Right atrium auricular region (tissue), 2 donors: ENCODE measurements around the gene NKD2. TPM values are rescaled to one million over a fixed set of nuclear protein-coding genes. Genes with fewer than 3 reads are reported as not detected.
"Not testable (repeated sequence)": the region's sequence is repeated elsewhere in the genome, so short reads cannot be mapped to it uniquely, and the experiment has no call there.

Source experiments
- DNase-seq: peaks from one replicate; pipeline ENCODE4 v3.0.0-alpha.2; 2019; ENCODE audit warnings: low spot score
- H3K27ac ChIP-seq, 2 donors: fragments of 200-600 bp; sonication (generic); 1 replicate in 1 of 2; 2 replicates in 1 of 2; pipeline ENCODE4 v1.5.1; 2016 to 2019
- H3K27me3 ChIP-seq, 2 donors: fragments of 200-600 bp; sonication (generic); one replicate each; pipeline versions ENCODE4 v1.5.1 to v1.6.0; 2017 to 2019
- H3K36me3 ChIP-seq: fragments of 200-600 bp; sonication (generic); one replicate; pipeline ENCODE4 v1.5.1; 2016
- H3K4me1 ChIP-seq, 2 donors: fragments of 200-600 bp; sonication (generic); one replicate each; pipeline versions ENCODE4 v1.5.1 to v1.6.0; 2017 to 2019
- H3K4me3 ChIP-seq, 2 donors: fragments of 200-600 bp; sonication (generic); 1 replicate in 1 of 2; 2 replicates in 1 of 2; pipeline ENCODE4 v1.5.1; 2017 to 2019; ENCODE audit warnings: mild to moderate bottlenecking in 1 of 2, moderate library complexity in 1 of 2
- H3K9me3 ChIP-seq, 2 donors: fragments of 200-600 bp; sonication (generic); one replicate each; pipeline ENCODE4 v1.5.1; 2019
- total RNA-seq, 2 donors: library from RNA; depleted of rRNA; stranded (reverse); fragments of >200 nt; gene quantifications; one replicate each; pipeline ENCODE4 v1.1.0, GENCODE V29; 2016
- TF ChIP-seq, protein P1 (sequence below), 2 donors: fragments of 200-600 bp; sonication (generic); IDR thresholded peaks; one replicate each; pipeline ENCODE4 v1.5.1; 2019; ENCODE audit warnings: antibody characterized with exemption in 2 of 2

The NKD2 gene
- total RNA-seq, 2 donors from 2014 or later, result 2.4 to 2.8 TPM

DNA sequence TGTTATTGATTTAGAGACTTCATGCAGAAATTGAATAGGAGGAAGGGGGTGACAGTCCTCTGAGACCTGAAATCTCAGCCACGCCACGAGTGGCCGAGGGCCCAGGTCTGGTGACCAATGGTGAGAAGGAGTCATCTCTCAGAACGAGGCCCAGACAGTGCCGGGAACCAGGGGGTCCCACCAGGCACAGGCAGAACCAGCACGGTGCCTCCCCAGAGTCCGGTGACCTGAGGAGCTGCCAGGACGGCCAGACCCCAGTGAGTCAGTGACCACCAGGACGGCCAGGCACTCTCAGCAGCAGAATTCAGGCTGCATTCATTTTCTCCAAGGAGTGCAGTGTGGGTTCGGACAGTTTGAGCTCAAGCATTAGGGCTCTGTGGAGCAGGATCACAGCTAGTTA is 43.8 kb upstream of the NKD2 start:
- H3K4me1 ChIP-seq, result peaks cover 0 to 19% of the 10 kb centered on the region in 2 donors
- H3K36me3 ChIP-seq, result no peaks in the 10 kb centered on the region
- H3K27ac ChIP-seq, result no peak overlapping the region
- H3K4me3 ChIP-seq, result no peak overlapping the region
- no peaks in the 10 kb centered on the region for H3K9me3 ChIP-seq
- DNase-seq, result no peak
- TF ChIP-seq, protein P1, sequence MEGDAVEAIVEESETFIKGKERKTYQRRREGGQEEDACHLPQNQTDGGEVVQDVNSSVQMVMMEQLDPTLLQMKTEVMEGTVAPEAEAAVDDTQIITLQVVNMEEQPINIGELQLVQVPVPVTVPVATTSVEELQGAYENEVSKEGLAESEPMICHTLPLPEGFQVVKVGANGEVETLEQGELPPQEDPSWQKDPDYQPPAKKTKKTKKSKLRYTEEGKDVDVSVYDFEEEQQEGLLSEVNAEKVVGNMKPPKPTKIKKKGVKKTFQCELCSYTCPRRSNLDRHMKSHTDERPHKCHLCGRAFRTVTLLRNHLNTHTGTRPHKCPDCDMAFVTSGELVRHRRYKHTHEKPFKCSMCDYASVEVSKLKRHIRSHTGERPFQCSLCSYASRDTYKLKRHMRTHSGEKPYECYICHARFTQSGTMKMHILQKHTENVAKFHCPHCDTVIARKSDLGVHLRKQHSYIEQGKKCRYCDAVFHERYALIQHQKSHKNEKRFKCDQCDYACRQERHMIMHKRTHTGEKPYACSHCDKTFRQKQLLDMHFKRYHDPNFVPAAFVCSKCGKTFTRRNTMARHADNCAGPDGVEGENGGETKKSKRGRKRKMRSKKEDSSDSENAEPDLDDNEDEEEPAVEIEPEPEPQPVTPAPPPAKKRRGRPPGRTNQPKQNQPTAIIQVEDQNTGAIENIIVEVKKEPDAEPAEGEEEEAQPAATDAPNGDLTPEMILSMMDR (IDR thresholded peaks at IDR 0.05), result no peak
- H3K27me3 ChIP-seq, result no peaks in the 10 kb centered on the region

DNA sequence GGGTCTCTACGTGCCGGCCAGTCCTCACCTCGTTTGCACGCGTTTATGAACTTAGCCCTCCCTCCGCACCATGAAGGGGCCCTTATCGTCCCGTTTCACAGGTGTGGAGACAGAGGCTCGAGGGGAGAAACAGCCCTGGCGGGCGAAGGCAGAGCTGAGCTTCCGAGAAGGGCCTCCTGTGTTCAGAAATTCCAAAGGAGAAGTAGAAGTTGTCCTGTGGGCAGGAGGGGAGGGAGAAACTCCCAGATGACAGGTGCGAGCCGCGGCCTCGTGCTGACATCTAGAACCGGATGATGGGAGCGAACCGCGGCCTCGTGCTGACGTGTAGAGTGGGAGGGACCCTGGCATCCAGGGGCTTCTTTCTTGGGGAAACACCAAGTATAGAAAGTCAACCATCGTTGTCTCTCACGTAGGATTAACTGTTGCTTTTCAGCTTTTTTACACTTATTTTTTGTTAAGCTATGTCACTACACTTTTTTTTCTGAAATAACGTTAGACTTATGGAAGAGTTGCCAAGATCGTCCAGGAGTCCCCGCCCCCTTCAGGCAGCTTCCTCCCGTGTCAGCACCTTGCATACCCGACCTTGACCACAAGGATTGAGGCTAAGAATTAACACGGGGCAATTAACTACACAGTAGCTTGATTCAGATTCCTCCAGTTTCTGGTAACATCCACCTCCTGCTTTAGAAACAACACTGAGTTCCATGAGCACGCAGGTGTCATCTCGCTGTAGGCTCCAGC is 42.8 kb upstream of the NKD2 start:
- Histone ChIP-seq H3K4me3 (no peak overlapping the region), H3K27me3 (no peaks in the 10 kb centered on the region), H3K9me3 (no peaks in the 10 kb centered on the region), H3K4me1 (peaks cover 0 to 15% of the 10 kb centered on the region in 2 donors), H3K27ac (no peak overlapping the region), H3K36me3 (no peaks in the 10 kb centered on the region)
- no peak for DNase-seq
- TF ChIP-seq, protein P1 (IDR thresholded peaks at IDR 0.05), result no peak

DNA sequence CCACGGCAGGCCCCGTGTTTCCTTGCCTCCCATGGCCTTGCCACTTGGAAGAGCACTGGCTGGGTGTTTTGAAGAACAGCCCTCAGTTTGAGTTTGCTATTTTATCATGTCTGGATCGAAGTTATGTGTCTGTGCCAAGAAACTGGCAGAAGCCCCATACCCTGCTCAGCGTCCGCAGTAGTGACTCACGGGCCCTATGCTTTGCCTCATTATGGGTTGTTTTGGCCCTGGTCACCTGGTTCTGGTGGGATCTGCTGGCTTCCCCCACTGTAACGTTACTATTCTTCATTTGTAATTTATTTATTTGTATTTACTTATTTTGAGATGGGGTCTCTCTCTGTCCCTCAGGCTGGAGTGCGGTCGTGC is 42.3 kb upstream of the NKD2 start:
- Histone ChIP-seq H3K36me3 (no peaks in the 10 kb centered on the region), H3K4me3 (no peak overlapping the region), H3K9me3 (no peaks in the 10 kb centered on the region), H3K4me1 (peaks cover 0 to 9% of the 10 kb centered on the region in 2 donors), H3K27ac (no peak overlapping the region), H3K27me3 (no peaks in the 10 kb centered on the region)
- DNase-seq, result no peak
- TF ChIP-seq, protein P1 (IDR thresholded peaks at IDR 0.05), result no peak

DNA sequence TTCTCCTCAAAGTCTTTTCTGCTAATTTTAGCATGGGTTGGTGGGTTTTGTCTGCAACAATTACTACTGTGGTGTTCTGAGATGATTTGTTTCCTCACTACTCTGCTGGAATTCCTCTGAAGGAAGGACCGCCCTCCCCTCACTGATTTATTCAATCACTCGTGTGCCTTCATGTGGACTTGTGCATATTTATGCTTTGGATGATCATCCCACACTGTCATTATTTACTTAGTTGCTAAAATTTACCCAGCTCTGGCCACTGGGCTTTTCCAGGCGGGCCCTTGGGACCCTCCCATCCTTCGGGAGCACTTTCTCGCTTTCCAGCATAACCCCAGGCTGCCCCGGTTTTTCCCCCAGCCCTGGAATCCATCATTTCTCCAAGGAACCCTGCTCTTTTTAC is 41.7 kb upstream of the NKD2 start:
- H3K27ac ChIP-seq, result no peak overlapping the region
- peaks cover 0 to 9% of the 10 kb centered on the region in 2 donors for H3K4me1 ChIP-seq
- no peaks in the 10 kb centered on the region for H3K36me3 ChIP-seq
- no peaks in the 10 kb centered on the region for H3K9me3 ChIP-seq
- DNase-seq, result no peak
- TF ChIP-seq, protein P1 (IDR thresholded peaks at IDR 0.05), result no peak
- H3K4me3 ChIP-seq, result no peak overlapping the region
- no peaks in the 10 kb centered on the region for H3K27me3 ChIP-seq

DNA sequence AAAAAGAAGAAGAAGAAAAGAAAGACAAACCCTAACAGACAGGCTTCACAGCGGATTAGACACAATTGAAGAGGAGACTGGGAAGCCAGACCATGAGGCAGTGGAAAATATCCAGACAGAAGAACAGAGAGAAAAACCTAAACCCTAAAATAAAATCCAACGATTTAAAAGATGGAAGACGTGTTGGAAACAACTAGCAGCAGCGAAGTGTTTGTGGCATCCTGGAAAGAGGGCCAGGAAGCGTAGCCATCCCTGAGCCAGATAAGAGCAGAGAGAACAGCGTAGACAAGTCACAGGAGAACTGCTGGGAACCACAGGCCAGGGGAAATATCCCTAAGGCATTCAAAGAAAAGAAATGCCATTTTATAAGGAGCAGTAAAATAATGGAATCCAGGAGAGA is 39.7 kb upstream of the NKD2 start:
- peak overlapping the region in 1 of 2 donors; percentile 6 for H3K27ac ChIP-seq
- H3K36me3 ChIP-seq, result no peaks in the 10 kb centered on the region
- TF ChIP-seq, protein P1 (IDR thresholded peaks at IDR 0.05), result no peak
- no peaks in the 10 kb centered on the region for H3K27me3 ChIP-seq
- no peaks in the 10 kb centered on the region for H3K9me3 ChIP-seq
- no peak for DNase-seq
- no peaks in the 10 kb centered on the region for H3K4me1 ChIP-seq
- H3K4me3 ChIP-seq, result no peak overlapping the region

DNA sequence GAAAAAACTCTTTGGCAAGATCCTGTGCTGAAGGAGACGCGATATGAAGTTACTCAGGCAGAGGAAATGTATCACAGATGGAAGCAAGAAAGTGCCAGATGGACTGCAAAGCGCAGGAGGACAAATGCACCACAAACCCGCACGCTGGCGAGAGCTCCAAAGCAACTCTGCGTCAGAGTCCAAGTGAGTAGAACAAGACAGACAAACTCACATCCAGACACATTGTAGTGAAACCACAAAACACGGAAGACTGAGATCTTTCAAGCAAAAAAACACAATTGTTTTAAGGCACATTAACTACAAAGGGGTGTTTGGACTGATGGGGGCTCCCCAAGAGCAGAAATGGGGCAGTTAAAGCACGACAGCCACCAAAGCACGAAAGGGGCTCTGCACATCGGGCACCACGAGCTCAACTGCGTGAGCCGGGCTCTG is 39.2 kb upstream of the NKD2 start:
- Histone ChIP-seq H3K27me3 (no peaks in the 10 kb centered on the region), H3K4me3 (no peak overlapping the region), H3K36me3 (no peaks in the 10 kb centered on the region), H3K27ac (peak overlapping the region in 1 of 2 donors; percentile 6), H3K9me3 (no peaks in the 10 kb centered on the region), H3K4me1 (no peaks in the 10 kb centered on the region)
- TF ChIP-seq, protein P1 (IDR thresholded peaks at IDR 0.05), result no peak
- no peak for DNase-seq

DNA sequence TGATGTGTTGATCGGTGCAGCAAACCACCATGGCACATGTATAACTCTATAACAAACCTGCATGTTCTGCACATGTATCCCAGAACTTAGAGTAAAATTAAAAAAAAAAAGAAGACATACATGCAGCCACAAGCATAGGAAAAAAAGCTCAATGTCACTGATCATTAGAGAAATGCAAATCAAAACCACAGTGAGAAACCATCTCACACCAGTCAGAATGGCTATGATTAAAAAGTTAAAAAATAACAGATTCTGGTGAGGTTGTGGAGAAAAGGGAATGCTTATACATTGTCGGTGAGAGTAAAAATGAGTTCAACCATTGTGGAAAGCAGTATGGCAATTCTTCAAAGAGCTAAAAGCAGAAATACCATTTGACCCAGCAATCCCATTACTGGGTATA is 36.0 kb upstream of the NKD2 start:
- not testable (repeated sequence) for H3K27ac ChIP-seq, H3K4me1 ChIP-seq, H3K27me3 ChIP-seq, DNase-seq, H3K4me3 ChIP-seq, H3K36me3 ChIP-seq, H3K9me3 ChIP-seq
